Measurements from ENCODE around the gene ITPRID1.

DNA sequence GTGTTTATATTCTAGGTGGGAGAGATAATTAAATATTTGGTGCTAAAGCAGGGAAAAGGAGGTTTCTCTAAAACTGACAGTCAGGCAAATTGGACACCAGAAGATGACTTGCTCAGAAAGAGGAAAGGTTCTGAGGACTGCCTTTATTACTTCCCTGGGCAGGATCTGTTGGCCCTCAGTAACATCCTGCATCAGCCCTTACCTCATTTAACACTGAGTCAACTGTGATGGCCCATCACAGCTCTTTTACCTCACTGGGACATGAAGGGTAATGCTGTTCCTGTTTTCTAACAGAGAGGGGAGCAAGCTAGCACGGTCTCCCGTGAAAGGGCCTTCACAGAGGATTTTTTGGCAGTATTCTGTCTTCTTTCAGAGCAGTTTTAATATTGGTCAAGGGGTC lies 185.2 kb downstream of the ITPRID1 start:
- TF ChIP-seq, protein P1, sequence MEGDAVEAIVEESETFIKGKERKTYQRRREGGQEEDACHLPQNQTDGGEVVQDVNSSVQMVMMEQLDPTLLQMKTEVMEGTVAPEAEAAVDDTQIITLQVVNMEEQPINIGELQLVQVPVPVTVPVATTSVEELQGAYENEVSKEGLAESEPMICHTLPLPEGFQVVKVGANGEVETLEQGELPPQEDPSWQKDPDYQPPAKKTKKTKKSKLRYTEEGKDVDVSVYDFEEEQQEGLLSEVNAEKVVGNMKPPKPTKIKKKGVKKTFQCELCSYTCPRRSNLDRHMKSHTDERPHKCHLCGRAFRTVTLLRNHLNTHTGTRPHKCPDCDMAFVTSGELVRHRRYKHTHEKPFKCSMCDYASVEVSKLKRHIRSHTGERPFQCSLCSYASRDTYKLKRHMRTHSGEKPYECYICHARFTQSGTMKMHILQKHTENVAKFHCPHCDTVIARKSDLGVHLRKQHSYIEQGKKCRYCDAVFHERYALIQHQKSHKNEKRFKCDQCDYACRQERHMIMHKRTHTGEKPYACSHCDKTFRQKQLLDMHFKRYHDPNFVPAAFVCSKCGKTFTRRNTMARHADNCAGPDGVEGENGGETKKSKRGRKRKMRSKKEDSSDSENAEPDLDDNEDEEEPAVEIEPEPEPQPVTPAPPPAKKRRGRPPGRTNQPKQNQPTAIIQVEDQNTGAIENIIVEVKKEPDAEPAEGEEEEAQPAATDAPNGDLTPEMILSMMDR (IDR thresholded peaks at IDR 0.05; ENCODE audit: low read depth, low read length): no peak
- no peak for TF ChIP-seq EZH2phosphoT487 (IDR thresholded peaks at IDR 0.05; ENCODE audit: low read depth)

Measured in OCI-LY3 (cell line).